GM19193 (cell line): ENCODE data around the gene FLCN.

ENCODE experiments used
- POLR2A ChIP-seq: IDR thresholded peaks from 4 replicates; pipeline ENCODE4 v1.6.1; 2011; ENCODE audit not compliant: insufficient read depth, insufficient read length; ENCODE audit errors: extremely low read depth

The FLCN gene, protein sequence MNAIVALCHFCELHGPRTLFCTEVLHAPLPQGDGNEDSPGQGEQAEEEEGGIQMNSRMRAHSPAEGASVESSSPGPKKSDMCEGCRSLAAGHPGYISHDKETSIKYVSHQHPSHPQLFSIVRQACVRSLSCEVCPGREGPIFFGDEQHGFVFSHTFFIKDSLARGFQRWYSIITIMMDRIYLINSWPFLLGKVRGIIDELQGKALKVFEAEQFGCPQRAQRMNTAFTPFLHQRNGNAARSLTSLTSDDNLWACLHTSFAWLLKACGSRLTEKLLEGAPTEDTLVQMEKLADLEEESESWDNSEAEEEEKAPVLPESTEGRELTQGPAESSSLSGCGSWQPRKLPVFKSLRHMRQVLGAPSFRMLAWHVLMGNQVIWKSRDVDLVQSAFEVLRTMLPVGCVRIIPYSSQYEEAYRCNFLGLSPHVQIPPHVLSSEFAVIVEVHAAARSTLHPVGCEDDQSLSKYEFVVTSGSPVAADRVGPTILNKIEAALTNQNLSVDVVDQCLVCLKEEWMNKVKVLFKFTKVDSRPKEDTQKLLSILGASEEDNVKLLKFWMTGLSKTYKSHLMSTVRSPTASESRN

DNA sequence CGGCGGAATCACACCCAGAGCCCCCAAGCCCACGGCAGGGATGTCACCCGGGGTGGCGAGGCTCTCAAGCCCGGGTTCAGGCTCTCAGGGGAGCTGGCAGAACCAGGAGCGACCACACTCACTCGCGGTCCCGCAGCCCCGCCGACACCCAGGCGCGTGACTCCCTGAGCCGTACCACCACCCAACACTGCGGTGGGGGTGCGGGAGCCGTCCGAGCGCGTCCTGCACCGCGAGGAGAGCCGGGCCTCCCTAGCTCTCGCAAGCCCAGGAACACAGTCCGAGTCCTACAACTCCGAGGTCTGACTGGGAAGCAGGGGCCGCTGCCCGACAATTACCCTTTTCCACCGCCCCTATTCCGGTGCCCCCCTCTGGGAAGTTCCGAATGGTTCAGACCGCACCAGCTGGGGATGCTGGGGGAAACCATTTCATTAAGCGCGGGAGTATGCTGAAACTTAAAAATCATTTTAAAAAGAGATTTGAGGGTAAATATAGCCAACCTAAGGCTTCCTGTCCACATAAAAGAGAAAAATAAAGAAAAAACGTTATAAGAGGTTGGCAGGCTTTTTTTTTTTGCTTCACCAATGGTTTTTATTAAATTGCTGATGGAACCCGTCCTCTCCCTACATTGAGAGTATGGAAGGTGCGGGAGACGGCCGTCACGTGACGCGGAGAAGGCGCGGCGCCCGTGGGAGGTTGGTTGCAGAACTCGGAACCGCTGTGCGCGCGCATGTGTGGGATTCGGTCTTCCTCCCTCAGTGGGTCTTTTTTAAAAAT, at the start of gene FLCN:
FLCN (minus strand) TSS at position 143 of the 774 bp plus-strand sequence. CDS start 9,031 bp downstream, outside the sequence.
- TF ChIP-seq POLR2A: peak; percentile 85

DNA sequence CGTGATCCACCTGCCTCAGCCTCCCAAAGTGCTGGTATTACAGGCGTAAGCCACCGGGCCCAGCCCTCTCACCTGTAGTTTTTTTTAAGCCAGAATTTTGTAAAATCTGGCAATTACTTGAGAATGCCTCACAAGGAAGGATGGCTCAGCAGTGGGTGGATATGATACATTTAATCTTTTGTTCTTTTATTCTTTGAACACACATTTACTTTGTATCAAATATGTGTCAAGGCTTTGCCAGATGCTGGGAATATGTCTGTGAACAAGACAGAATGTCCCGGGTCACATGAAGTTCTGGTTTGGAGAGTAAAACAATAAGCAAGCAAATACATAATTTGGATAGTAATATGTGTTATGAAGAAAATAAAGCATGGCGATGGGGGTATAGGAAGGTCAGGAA, 49.0 kb upstream of the FLCN start:
- TF ChIP-seq POLR2A: no peak

DNA sequence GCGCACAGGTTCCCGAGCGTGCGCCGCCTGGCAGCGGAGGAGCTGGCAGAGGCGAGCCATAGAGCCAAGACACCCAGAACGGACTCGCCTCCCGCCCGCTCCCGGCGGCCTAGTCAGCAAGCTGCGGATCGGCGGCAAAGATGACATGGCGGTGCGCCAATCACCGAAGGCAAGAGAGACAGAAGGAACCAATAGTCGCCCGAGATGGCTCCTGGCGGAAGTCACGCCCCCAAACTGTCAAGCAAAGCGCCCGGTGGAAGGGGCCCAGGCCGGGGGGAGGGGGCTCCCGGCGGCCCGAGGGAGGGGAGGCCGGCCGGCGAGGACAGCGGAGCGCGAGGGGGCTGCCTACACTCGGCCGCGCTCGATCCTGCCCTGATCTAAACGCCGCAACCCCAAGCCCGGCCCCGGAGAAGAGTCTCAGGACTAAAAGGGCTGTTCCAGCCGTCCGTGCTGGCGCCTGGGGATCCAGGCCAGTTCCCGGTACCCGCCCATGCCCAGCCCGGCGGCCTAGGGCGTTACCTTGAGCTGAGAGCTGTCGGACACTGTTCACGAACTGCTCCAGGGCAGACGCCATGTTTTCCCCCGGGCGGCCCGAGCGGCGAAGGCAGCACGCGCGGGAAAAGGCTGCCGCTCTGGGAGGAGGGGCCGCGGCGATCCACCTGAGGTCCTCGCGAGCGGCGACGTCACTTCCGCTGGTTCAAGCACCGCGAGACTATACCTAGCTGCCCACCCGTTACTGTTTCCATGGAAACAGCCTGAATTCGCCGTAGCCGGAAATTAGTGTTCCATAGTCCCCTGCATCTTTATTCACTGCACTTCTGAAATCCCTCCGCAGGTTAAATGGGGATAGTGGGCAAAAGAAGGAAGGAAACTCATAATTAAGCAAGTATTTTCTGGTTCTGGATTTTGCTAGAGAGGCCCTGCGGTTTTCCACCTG, 43.9 kb upstream of the FLCN start, which contains the start of gene COPS3:
COPS3 (minus strand) TSS at position 634 of the 937 bp plus-strand sequence; CDS start at position 574, 60 bp downstream.
- peak; percentile 85 for TF ChIP-seq POLR2A

DNA sequence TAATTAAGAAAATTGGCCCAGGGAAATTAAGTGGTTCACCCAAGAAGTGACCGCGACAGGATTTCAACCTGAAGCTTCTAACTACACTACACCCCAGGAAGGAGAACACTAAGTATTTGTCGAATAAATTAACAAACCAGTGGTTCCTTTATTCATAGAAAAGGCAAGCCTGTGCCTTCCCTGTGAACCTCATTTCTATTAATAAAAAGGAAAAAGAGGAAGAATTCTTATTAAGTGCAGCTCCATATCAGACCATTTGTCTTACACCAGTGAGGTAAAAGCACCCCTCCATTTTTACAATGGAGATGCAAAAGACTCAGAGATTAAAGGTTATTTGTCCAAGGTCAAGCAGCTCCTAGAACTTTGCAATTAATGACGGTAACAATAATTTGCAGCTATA, 42.3 kb upstream of the FLCN start:
- TF ChIP-seq POLR2A: no peak

DNA sequence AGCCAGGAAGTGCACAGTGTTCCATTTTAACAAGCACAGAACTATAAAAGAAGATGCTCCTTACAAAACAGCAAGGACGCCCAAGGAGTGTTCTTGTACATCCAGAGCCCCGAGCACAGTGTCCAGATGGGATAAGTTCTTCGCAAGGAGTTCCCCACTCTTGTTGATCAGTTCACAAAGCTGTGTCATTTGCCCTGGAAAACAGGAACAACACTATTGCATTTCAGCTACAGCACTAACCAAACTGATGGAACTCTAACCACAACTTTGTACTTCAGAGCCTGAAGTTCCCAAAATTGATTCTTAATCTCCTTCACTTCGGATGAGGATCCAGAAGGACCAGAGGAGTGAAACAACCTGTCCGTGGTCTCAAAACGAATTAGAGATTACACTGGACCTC, 39.0 kb upstream of the FLCN start:
- TF ChIP-seq POLR2A: no peak

DNA sequence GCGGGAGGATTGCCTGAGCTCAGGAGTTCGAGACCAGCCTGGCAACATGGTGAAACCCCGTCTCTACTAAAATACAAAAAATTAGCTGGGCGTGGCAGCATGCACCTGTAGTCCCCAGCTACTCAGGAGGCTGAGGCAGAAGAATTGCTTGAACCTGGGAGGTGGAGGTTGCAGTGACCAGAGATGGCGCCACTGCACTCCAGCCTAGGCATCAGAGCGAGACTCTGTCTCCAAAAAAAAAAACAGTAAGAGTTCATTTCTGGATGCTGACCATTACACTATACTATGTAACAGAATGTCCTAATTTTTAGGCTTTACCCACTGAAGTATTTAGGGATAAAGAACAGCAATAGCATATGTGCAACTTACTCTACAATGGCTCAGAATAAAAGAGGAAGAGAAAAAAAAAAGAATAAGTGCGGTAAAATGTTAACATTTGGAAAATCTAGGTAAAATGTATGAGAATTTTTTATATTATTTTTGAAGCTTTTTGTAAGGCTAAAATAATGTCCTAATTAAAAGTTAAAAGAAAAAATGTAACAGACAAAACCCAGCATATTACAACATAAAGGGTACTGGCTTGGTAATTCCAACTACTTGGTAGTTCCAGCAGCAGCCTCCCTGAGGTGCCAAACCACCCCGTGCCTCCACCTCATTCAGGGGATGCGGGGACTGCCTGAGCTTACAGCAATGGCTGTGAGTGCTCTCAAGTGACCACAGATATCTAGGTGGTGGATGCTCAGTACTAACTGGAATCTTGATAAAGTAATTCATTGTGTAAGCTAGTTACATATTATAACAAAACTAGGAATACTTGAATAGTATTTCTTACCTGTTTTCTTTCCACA, 33.2 kb upstream of the FLCN start:
- no peak for TF ChIP-seq POLR2A

DNA sequence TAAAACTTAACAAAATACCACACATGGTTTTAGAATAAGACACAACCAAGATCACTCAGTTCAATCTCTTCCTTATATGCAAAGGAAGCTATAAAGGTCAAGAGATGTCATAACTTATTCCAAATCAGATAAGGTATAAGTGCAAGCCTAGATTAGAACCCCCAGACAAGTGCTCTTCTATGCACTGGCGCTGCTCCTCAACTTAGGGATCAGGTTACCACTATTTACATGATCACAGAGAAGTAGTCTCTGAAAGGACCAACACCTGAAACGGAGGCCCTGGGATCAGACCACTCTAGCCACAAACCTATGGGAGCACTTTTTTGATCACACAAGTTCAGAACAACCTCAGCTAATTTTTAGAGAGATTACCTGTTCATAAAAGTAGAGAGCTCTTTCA, 27.5 kb upstream of the FLCN start:
- TF ChIP-seq POLR2A: no peak

DNA sequence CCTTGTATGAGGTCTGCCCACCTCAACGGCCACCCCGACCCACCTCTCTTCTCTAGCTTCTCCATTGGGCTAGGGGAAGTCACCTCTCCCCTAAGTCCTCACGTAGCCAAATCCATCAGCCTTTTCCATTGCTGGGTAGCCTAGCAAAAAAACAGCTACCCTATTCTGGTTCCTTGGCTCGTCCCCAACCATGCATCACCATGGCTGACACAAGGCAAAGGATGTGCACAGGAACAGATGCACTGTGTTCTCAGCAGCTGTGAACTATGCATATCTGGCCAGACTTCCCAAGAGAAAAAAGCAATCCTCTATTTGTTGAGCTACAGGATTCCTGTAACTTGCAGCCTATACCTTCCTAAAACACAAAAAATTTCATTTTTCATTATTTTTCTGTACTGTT, 22.0 kb upstream of the FLCN start:
- no peak for TF ChIP-seq POLR2A

DNA sequence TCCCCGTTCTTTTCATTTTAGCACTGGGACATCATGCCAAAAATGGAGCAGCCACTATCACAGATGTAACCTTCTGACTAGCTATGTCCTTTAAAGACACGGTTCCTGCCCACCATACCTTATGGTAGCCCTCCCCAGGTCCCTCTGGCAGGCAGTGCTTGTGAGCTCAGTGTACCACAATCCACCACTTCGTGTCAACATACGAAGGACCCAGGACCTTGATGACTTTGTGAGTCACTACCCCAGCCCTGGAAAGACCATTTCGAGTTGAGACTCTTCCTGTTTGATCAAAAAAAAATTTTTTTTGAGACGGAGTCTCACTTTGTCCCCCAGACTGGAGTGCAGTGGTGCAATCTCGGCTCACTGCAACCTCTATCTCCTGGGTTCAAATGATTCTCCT, 21.0 kb upstream of the FLCN start:
- TF ChIP-seq POLR2A: no peak

DNA sequence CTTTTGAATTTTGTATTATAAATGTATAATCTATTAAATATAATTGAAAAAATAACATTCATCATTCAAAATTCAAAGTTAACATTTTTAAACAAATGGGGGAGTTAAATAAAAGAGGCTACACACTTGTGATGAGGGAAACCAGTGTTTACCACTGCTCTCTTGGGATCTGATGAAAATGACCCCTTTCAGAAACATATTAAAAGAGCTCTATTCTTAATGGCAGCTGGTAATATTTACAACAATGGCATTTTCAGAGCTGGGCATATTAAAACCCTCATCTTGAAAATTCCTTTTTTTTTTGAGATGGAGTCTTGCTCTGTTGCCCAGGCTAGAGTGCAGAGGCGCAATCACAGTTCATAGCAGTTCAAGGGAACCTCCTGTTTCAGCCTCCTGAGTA, 19.3 kb upstream of the FLCN start:
- TF ChIP-seq POLR2A: no peak

DNA sequence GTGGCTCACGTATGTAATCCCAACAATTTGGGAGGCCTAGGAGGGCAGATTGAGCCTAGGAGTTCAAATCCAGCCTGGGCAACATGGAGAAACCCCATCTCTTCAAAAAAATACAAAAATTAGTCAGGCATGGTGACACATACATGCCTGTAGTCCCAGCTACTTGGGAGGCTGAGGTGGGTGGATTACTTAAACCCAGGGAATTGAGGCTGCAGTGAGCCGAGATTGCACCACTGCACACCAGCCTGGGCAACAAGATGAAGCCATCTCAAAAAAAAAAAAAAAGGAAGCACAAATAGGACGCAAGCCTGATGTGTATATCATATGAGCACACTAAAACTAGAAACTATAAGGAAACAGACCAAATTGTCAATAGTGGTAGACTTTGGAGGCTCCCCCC, 17.1 kb upstream of the FLCN start:
- TF ChIP-seq POLR2A: no peak

DNA sequence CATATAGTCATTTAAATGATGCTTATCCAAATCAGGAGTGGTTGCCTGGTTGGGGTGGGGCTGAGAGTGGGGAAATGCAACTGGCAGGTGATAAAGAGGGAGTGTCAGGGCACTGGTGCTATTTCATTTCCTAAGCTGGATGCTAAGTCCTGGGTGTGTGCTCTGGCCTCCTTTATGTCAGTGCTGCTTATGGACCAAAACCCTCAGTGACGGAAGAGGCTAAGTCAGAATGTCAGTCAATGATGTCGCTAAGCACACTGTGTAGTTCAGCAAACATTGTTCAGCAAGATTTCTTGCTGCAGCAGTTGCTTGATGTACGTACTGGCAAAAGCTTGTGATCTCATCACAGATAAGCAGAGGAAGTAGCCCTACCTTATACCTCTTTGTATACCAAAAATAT, 16.4 kb upstream of the FLCN start:
- no peak for TF ChIP-seq POLR2A

DNA sequence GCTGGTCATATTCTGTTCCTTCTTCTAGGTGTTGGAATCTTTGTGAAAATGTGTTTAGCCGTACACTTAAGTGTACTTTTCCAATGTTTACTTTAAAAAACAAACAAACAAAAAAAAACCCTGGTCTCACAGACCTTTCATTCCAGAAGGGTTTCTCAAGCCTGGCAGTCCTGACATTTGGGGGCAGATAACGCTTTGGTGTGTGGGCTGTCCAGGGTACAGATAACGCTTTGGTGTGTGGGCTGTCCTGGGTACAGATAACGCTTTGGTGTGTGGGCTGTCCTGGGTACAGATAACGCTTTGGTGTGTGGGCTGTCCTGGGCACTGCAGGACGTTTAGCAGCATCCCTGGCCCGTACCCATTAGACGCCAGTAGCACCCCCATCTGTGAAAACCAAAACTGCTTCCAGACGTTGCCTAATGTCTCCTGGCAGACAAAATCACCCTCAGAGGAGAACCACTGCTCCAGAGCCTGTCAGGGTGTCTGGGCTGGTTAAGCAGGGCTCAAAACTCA, 15.2 kb upstream of the FLCN start:
- TF ChIP-seq POLR2A: no peak

DNA sequence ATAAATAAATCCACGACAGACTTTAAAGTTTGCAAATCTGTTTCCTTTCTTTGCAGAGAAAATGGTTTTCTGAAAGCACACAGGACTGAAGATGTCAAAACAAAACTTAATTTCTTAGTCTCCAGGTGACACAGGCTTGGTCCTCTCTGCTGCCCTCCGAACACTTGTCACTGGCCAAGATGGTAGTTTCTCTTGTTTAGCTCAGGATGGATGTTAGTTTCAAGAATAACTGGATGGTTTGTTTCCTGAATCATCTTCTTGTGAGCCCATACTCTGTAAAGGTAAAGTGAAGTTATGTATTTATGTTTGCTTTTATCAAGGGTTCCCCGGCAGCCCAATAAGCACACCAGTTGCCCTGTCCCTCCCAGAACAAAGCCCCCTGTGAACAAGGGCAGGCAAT, 9.9 kb upstream of the FLCN start:
- no peak for TF ChIP-seq POLR2A

DNA sequence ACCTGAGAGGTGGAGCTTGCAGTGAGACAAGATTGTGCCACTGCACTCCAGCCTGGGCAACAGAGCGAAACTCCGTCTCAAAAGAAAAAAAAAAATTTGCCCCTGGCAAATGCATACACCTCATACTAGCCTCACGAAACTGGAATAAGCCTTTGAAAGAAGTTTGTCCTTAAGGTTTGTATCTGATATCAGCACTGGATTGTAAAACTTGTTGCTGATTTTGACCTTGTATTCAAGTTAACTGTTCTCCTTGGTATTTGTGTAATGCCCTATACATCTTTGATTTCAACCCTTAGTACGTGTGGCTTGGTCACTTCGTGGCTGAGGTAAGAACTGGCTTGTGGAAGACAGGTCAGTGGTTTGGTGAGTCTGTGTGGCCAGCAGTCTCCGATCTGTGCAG, 6.2 kb upstream of the FLCN start:
- TF ChIP-seq POLR2A: no peak
